HepG2 (cell line): ENCODE measurements around the gene SLC44A4. TPM values are rescaled to one million over a fixed set of nuclear protein-coding genes. Genes with fewer than 3 reads are reported as not detected.

Source experiments
- ARNT2 ChIP-seq: sonication (generic); formaldehyde crosslinking; IDR thresholded peaks from 2 replicates; pipeline ENCODE4 v1.8.0; 2022; ENCODE audit warnings: mild to moderate bottlenecking, low read depth, missing genetic modification reagents, moderate library complexity
- E2F1 ChIP-seq: sonication (generic); formaldehyde crosslinking; IDR thresholded peaks from 2 replicates; pipeline ENCODE4 v1.5.0; 2020; ENCODE audit warnings: missing genetic modification reagents
- E2F5 ChIP-seq: sonication (generic); formaldehyde crosslinking; conservative IDR thresholded peaks from 2 replicates; pipeline ENCODE4 v1.4.0; 2020; ENCODE audit warnings: missing genetic modification reagents
- FOXP4 ChIP-seq: sonication (generic); formaldehyde crosslinking; IDR thresholded peaks from 2 replicates; pipeline ENCODE4 v1.4.0; 2020; ENCODE audit warnings: missing genetic modification reagents
- GLMP ChIP-seq: sonication (generic); formaldehyde crosslinking; IDR thresholded peaks from 2 replicates; pipeline ENCODE4 v1.9.0; 2021; ENCODE audit warnings: missing genetic modification reagents, mild to moderate bottlenecking, borderline replicate concordance
- POGZ ChIP-seq: sonication (generic); formaldehyde crosslinking; IDR thresholded peaks from 2 replicates; pipeline ENCODE4 v1.4.0; 2020; ENCODE audit warnings: mild to moderate bottlenecking, missing genetic modification reagents
- REST ChIP-seq, 2 experiments: IDR thresholded peaks; 2 replicates each; pipeline ENCODE4 v1.6.1; 2011 to 2012; ENCODE audit warnings: low read length in 2 of 2, borderline replicate concordance in 1 of 2, low read depth in 1 of 2, mild to moderate bottlenecking in 1 of 2, moderate library complexity in 1 of 2
- SALL2 ChIP-seq: sonication (generic); formaldehyde crosslinking; IDR thresholded peaks from 2 replicates; pipeline ENCODE4 v1.8.1; 2023; ENCODE audit warnings: mild to moderate bottlenecking, missing genetic modification reagents, inconsistent platforms
- ZBTB7B ChIP-seq: sonication (generic); formaldehyde crosslinking; IDR thresholded peaks from 2 replicates; pipeline ENCODE4 v1.4.0; 2020; ENCODE audit warnings: missing genetic modification reagents
- ZNF234 ChIP-seq: sonication (generic); formaldehyde crosslinking; conservative IDR thresholded peaks from 2 replicates; pipeline ENCODE4 v1.5.1; 2020; ENCODE audit warnings: mild to moderate bottlenecking, missing genetic modification reagents
- ZNF317 ChIP-seq: sonication (generic); formaldehyde crosslinking; IDR thresholded peaks from 2 replicates; pipeline ENCODE4 v1.5.0; 2020; ENCODE audit warnings: mild to moderate bottlenecking, missing genetic modification reagents
- ZNF451 ChIP-seq: sonication (generic); formaldehyde crosslinking; IDR thresholded peaks from 2 replicates; pipeline ENCODE4 v1.5.0; 2020; ENCODE audit warnings: mild to moderate bottlenecking, missing genetic modification reagents
- ZNF503 ChIP-seq: sonication (generic); formaldehyde crosslinking; IDR thresholded peaks from 2 replicates; pipeline ENCODE4 v1.4.0; 2020; ENCODE audit warnings: missing genetic modification reagents
- ZNF713 ChIP-seq: sonication (generic); formaldehyde crosslinking; IDR thresholded peaks from 2 replicates; pipeline ENCODE4 v1.4.0; 2020; ENCODE audit warnings: mild to moderate bottlenecking, missing genetic modification reagents
- ZNF749 ChIP-seq: sonication (generic); formaldehyde crosslinking; IDR thresholded peaks from 2 replicates; pipeline ENCODE4 v1.8.0; 2022; ENCODE audit warnings: mild to moderate bottlenecking, missing genetic modification reagents, moderate library complexity, borderline replicate concordance
- ZNF839 ChIP-seq: sonication (generic); formaldehyde crosslinking; IDR thresholded peaks from 2 replicates; pipeline ENCODE4 v1.4.0; 2020; ENCODE audit warnings: missing genetic modification reagents, mild to moderate bottlenecking, borderline replicate concordance
- polyA plus RNA-seq, 8 experiments: library from polyadenylated mRNA; depleted of rRNA in 3 of 8; stranded (reverse) in 7 of 8; unstranded in 1 of 8; fragments of >200 nt; fragmentation: Illumina TruSeq in 4 of 8; extraction: Trizol in 4 of 8; gene quantifications; 2 replicates each; pipeline versions ENCODE4 v1.2.1 to v1.2.3, GENCODE V29; 2011 to 2016; ENCODE audit warnings: low read depth in 4 of 8, missing spikeins in 1 of 8, mixed read lengths in 1 of 8; ENCODE audit not compliant: insufficient read depth in 1 of 8
- total RNA-seq, 5 experiments: library from RNA; depleted of rRNA; stranded (reverse); fragments of >200 nt; fragmentation: Illumina TruSeq; extraction: Trizol; gene quantifications; 2 replicates each; pipeline ENCODE4 v1.2.3, GENCODE V29; 2016; ENCODE audit warnings: low read depth in 1 of 5

Gene SLC44A4
- total and polyA plus RNA-seq, 2 of the 13 experiments (the other 11 are each of a cell fraction or from before 2014, with no cell fraction given), result 3.5 to 5.9 TPM

- peak; percentile 63; the same call in 1 of the 2 replicates for TF ChIP-seq ARNT2 (CRISPR knock-in tag)
- peak; percentile 67; the same call in 1 of the 2 replicates for TF ChIP-seq ZNF317 (CRISPR knock-in tag)
- TF ChIP-seq ZBTB7B, result peak; percentile 47; the same call in 1 of the 2 replicates
- TF ChIP-seq REST (IDR thresholded peaks at IDR 0.05; ENCODE audit: borderline replicate concordance in 1 of 2, low read depth in 1 of 2, low read length in 2 of 2), result peak in 1 of 2 experiments; percentile 77; a peak in 2 of 4 replicates
- TF ChIP-seq ZNF451, result peak; percentile 34; the same call in 1 of the 2 replicates
- TF ChIP-seq SALL2 (CRISPR knock-in tag), result peak; percentile 82
- no peak for TF ChIP-seq ZNF839
- TF ChIP-seq E2F5, result peak; percentile 54
- no peak; the same call in 1 of the 2 replicates for TF ChIP-seq POGZ (CRISPR knock-in tag)
- peak; percentile 37; the same call in 1 of the 2 replicates for TF ChIP-seq FOXP4 (CRISPR knock-in tag)
- TF ChIP-seq ZNF234 (CRISPR knock-in tag), result peak; percentile 73
- no peak for TF ChIP-seq GLMP
- TF ChIP-seq ZNF713 (CRISPR knock-in tag), result peak; percentile 68; the same call in 1 of the 2 replicates
- peak; percentile 78 for TF ChIP-seq ZNF503 (CRISPR knock-in tag)
- 0 out of 2 replicates have a peak, but pooled peaks have one; percentile 42 for TF ChIP-seq ZNF749
- peak; percentile 100 for TF ChIP-seq E2F1 (CRISPR knock-in tag)
Measured at GRCh38 chr6:31834367-31835250, 44.2 kb downstream of the SLC44A4 start (continued).
